ENCODE results near the gene STPG2.
"Not testable (repeated sequence)": the region's sequence is repeated elsewhere in the genome, so short reads cannot be mapped to it uniquely, and the experiment has no call there.

The STPG2 gene

DNA sequence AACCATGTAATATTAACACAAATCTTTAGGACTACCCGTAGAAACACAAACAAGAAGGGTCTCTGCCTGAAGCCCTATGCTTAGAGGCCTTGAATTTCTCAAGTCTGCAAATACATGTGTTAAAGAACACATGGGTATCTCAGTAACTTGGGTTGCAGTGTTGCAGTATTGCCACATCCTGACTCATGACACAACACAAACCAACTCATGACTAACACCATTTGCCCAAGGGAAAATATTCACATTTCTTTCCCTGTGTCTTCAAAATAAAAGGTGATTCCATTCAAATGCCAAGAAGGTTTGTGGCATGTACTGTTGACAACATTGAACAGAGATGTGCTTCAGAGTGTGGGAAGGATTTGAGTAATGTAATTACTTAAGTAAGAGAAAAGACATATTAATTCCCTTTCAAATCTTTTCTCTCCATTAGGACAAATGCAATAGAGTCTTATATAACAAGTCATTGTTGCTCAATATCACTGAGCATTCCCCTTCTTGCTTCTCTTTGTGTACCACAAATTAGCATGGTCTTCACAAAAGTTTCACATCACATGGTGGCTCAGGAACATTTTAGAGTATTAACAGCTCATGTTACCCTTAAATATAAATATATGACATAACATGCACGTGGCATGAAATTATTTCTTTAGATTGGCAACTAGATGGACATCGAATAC, 487.1 kb downstream of the STPG2 start:
- in situ Hi-C loops (cut with HindIII; ENCODE audit: low sequenced_read_pairs): no loop called here

DNA sequence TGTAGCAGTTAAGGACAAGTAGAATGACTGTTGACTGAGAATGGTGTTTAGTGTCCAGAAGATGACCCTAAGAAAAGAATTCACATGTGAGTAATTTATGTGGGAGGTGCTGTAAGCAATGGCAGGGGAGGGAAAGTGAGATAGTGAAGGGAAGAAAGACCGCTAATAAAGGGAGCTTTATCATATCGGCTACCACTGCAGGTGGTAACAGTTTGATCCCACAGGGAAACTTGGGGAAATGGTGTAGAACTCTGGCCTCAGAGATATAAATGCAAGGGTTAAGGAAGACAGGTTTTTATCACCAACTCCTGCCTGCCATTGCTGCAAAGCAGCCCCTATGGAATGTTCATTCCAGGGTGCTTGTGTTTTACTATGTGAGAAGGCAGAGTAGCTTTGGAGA, 489.6 kb downstream of the STPG2 start:
- in situ Hi-C loops (cut with HindIII; ENCODE audit: low sequenced_read_pairs): no loop called here

DNA sequence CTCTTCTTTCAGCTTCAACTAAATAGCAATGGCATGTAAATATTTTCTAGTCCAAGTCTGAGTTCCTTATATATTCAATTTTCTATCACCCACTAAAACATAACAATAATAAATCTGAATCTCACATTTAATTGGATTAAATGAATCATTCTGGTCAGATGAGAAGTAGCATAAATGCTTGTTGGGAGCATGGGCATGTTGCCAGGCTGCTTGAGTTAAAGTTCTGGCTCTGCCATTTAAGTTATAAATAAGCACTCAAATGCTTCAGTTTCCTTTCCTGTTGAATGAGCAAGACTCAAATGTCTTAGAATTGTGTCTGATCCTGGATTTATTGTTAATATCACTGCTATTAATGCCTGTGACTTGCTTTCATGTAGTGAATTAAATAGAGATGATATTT, 496.3 kb downstream of the STPG2 start:
- in situ Hi-C loops (cut with HindIII; ENCODE audit: low sequenced_read_pairs): no loop called here

DNA sequence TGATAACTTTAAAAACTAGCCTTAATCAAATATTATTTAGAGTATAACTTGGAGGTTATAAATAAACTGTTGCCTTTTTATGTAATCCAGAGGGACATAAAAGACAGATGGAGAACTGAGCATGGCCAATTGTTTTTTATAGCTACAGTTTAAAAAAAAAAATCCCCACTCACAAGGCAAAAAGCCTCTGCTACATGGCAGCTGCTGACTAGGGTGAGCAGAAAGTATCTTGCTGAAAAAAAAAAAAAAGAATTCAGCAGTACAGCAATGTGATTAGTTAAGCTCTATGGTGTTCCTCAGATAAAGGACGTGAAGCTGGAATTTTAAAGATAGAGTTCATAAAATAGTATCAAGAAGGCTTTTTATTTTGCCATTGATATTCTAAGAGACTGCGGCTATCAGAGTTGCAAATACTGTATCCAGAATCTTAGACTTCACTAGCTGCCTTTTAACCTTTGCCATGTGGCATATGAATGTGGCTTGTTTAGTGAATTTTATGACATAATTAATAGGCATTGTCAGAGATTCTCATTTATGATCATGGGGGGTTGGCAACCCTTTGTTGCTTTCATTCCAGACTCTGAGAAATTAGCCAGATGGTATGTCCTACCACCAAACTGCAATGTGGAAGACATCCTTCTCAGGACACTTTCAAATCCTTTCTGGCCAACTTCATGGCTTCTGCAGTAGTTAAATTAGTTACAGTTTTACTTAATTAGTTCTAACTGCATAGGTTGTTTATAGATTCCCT, 498.0 kb downstream of the STPG2 start:
- in situ Hi-C loops (cut with HindIII; ENCODE audit: low sequenced_read_pairs): no loop called here

DNA sequence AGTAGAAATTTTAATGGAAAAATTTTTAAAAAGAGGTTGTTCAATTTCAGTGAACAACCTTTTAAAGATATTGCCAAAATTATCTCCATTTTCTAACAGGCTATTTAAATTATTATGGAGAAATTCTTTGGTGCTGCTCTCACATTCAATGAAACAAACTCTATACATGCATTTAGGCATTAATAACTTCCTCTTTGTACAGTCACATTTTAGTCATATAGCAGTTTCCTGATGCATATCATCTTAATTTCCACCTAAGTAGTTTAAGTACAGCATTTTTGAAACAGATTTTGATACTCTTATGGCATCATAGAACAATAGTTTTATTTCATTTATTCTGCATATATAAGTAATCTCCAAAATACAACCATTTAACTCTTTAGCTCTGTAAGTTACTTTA, 500.1 kb downstream of the STPG2 start:
- in situ Hi-C loops (cut with HindIII; ENCODE audit: low sequenced_read_pairs): no loop called here

DNA sequence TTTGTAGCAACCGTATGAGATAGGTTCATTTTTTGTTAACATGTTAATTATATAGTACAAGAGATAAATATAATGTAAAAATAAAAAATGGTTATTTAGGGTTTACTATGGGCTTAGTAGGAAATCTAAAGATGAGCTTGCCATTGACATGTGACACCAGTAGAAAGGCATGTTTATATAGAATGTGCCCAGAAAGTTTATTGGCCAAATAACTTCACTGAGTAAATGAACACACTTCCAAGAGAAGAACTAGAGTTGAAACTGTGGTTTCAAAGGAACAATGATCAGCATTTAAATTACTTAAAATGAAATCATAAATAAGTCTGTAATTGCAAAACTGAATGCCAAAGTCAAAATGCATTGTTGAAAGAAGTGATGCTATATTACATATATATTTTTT, 503.3 kb downstream of the STPG2 start:
- in situ Hi-C loops (cut with HindIII; ENCODE audit: low sequenced_read_pairs): no loop called here

DNA sequence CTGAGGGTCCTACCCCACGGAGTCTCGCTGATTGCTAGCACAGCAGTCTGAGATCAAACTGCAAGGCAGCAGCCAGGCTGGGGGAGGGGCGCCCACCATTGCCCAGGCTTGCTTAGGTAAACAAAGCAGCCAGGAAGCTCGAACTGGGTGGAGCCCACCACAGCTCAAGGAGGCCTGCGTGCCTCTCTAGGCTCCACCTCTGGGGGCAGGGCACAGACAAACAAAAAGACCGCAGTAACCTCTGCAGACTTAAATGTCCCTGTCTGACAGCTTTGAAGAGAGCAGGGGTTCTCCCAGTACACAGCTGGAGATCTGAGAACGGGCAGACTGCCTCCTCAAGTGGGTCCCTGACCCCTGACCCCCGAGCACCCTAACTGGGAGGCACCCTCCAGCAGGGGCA, 509.4 kb downstream of the STPG2 start:
- in situ Hi-C loops (cut with HindIII; ENCODE audit: low sequenced_read_pairs): not testable (repeated sequence)

DNA sequence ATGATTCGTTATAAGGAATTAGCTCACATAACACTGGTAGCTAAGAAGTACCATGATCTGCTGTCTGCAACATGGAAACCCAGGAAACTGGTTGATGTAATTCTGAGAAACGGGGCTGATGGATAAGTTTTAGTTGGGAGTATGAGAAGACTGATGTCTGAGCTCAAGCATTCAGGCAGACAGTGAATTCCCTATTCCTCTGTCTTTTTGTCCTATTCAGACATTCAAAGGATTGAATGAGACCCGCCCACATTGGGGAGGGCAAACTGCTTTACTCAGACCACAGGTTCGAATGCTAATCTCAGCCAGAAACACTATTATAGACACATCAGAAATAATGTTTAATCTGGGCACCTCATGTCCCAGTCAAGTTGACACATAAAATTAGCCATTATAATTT, 515.5 kb downstream of the STPG2 start:
- in situ Hi-C loops (cut with HindIII; ENCODE audit: low sequenced_read_pairs): no loop called here

DNA sequence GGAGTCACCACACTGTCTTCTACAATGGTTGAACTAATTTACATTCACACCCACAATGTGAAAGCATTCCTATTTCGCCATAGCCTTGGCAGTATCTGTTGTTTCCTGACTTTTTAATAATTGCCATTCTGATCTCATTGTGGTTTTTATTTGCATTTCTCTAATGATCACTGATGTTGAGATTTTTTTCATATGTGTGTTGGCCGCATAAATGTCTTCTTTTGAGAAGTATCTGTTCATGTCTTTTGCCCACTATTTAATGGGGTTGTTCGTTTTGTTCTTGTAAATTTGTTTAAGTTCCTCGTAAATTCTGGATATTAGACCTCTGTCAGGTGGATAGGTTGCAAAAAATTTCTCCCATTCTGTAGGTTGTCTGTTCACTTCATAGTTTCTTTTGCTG, 519.1 kb downstream of the STPG2 start:
- in situ Hi-C loops (cut with HindIII; ENCODE audit: low sequenced_read_pairs): no loop called here

DNA sequence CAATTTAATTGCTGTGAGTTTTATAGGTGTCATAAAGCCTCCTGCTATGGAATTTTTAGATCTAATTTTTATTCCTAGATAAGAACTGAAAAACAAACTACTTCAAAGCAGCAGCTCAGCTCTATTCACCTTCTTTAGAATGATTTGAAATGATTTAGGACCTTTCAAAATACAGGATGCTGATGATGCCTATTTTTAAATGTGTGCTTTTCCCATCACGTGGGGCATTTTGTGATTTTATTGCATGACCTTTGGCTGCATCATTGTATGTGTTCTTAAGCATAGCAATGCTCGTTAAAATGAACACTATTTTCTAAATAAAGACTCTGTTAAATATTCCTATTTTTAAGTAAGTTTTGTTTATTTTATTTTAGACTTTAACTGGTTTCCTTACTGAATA, 537.3 kb downstream of the STPG2 start:
- in situ Hi-C loops (cut with HindIII; ENCODE audit: low sequenced_read_pairs): no loop called here

DNA sequence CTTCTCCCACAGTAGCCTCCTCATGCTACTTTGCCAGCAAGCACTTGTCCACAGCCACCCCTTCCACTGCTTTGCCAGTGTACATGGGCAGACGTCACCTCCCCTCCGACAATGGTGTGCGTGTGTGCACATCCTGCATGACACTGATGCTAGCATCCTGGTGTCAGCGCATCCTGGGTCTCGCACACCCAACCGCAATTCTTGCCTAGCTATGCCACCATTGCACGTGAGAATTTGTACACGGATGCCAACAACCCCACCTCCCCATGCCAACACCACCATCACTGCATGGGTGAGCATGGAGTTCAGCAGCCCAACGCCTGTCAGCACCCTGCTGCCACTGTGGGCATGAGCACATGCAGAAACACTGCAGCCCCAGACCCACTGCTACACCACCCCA, 550.0 kb downstream of the STPG2 start:
- in situ Hi-C loops (cut with HindIII; ENCODE audit: low sequenced_read_pairs): no loop called here

DNA sequence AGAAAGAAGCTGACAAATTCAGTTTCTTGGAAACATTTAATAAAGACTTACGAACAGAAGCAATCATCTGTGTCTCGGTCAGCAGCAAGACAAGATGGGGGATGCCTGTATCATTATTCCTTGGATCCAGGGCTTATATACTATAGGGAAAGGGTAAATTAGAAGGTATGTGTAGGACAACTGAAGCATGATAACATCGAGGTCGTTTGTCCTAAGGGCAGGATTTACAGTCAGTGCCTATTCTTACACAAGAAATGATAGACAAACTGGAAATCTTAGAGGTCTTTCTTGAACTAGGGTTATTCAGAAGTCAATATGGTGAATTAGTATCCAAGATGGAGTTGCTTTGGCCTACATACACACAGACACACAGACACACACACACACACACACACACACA, 553.0 kb downstream of the STPG2 start:
- in situ Hi-C loops (cut with HindIII; ENCODE audit: low sequenced_read_pairs): no loop called here

DNA sequence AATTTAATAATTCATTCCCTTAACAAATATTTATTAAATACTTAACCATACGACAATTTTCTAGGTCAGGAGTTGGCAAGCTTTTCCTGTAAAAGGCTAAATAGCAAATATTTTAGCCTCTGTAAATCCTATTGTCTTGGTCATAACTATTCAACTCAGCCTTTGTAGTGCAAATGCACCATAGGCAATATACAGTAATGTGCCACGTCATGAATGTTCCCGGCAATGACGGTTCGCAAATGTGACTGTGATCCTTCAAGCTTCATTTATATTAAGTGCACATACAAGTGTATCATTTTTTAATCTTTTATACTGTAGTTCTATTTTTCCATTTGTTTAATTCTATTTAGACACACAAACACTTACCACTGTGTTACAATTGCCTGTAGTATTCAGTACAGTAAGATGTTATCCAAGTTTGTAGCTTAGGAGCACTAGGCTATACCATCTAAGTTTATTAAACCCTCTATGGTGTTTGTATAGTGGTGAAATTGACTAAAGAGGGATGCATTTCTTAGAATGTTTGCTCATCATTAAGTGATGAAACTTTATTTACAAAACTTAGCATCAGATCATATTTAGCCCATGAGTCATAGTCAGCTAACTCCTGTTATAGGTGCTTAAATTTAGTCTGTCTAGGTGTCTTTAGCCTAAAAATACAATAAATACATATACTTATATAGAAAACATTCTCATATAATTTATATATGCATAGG, 553.6 kb downstream of the STPG2 start:
- in situ Hi-C loops (cut with HindIII; ENCODE audit: low sequenced_read_pairs): no loop called here

DNA sequence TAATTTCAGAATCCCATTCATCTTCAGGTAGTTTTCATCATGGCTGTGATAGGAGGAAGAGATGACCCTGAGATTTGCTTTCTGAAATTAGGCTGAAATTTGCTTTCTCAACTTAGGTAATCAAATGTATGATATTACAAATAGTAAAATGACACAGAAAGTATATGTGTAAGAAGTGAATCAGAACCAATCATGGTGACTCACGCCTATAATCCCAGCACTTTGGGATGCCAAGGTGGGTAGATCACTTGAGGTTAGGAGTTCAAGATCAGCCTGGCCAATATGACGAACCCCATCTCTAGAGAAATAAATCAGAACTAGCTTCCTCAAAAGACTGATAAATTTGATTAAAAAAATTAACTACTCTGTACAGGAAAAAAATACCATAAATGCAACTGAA, 555.4 kb downstream of the STPG2 start:
- in situ Hi-C loops (cut with HindIII; ENCODE audit: low sequenced_read_pairs): no loop called here

DNA sequence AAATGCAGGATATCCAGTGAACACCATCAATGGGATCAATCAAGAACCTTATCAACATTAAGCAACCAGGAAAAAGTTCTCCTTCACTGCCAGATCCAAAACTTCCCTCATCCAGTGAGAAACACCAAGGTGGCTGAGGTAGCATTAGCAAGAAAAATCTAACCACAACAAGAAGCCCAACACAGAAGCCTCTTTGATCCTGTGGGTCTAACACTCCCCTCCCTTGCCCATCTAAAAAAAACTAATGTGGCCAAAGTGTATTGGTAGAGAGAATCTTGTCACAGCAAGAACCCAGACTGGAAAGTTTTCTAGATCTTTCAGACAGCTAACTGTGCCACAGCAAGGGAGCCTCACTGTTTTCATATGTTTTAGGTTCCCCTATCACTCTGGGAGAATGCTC, 558.0 kb downstream of the STPG2 start:
- in situ Hi-C loops (cut with HindIII; ENCODE audit: low sequenced_read_pairs): no loop called here

DNA sequence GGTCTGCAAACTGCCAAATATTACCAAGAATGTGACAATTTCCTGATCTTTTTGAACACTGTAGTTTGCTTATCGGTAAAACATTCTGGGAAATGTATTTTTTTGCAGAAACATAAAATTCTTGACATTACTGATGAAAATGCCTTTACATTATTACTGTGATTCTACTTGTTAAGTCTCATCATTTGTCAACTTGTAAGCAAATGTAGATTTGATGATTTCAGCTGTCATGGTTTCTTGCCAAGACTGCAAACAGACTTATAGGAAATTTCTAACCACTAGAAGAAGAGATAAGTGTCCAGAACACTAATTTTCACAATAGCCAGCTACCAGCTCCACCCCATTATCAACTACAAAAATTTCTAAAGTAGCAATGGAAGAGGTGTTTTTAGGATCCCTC, 560.4 kb downstream of the STPG2 start:
- in situ Hi-C loops (cut with HindIII; ENCODE audit: low sequenced_read_pairs): no loop called here

DNA sequence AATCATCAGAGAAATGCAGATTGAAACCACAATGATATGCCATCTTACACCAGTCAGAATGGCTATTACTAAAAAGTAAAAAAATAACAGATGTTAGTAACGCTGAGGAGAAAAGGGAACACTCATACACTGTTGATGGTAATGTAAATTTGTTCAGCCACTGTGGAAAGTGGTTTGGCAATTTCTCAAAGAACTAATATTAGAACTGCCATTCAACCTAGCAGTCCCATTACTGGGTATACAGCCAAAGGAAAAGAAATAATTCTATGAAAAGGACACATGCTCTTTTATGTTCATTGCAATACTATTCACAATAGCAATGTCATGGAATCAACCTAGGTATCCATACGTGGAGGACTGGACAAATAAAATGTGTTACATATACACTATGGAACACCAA, 566.3 kb downstream of the STPG2 start:
- in situ Hi-C loops (cut with HindIII; ENCODE audit: low sequenced_read_pairs): no loop called here

DNA sequence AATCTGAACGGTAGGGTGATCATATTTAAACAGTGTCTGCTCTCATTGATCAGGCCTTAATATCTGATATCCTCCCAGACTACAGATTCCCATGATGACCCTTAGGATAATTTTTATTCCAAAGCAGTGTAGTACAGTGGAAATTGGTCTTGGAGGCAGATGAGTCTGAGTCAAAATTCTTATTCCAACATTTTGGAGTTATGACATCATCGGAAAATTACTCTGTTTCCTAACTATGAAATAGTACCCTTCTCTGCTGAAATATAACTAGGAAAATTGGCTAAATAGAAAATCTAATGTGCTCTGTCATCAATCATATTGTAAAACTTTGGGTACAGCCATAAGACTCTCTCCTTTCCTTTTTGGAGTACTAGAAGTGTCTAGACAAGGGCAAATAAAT, 583.3 kb downstream of the STPG2 start:
- in situ Hi-C loops (cut with HindIII; ENCODE audit: low sequenced_read_pairs): no loop called here

DNA sequence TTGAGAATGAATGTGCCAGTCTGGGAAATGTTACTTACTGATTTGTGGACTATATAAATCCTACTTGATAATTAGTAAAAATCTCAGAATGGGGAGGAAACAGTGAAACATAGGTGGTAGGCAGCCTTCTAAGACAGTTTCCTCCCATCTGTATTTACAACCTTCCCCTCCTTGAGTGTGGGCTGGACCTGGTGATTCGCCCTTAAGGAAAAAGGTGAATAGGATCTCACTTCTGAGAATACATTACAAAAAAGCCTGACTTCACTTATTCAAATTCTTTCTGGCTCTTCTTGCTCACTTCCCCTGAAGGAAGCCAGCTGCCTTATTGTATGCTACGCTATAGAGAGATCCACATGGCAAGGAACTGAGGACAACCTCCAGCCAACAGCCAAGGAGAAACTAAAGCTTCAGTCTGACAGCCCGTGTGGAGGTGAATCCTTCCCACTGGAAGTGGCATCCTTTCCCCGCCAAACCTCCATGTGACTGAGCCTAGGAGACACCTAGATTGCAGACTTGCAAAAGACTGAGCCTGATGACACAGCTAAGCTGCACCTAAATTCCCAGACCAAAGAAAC, 585.0 kb downstream of the STPG2 start:
- in situ Hi-C loops (cut with HindIII; ENCODE audit: low sequenced_read_pairs): no loop called here

DNA sequence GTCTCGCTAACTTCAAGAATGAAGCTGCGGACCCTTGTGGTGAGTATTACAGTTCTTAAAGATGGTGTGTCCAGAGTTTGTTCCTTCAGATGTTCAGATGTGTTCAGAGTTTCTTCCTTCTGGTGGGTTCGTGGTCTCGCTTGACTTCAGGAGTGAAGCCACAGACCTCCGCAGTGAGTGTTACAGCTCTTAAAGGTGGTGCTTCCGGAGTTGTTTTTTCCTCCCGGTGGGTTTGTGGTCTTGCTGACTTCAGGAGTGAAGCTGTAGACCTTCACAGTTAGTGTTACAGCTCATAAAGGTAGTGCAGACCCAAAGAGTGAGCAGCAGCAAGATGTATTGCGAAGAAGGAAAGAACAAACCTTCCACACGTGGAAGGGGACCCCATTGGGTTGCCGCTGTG, 592.6 kb downstream of the STPG2 start:
- in situ Hi-C loops (cut with HindIII; ENCODE audit: low sequenced_read_pairs): not testable (repeated sequence)

DNA sequence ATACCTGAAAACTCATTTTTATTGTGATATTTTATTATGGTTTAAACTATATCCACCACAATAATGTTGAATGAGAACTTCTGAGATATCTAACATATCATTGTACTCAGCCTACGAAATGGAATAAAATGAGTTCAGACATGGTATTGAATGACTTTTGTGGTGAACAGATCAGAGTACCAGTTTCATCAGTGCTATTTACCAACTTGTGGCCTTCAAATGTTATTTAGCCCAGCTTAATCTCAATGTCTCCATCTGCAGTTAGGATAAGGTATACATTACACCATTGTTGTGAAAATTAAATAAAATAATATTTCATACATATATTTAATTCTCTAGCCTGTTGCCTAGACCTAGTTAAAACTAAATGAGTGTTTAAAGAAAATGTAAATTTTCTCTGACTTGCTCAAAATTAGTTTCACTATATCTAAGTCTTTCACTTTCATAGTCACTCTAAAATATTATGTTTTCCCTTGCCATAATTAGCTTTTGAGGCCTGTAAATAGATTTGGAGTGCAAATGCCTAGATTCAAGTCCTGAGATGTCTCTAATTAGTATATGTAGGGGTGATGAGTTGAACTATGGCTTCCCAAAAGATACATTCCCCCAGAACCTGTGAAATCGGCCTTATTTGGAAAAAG, 594.2 kb downstream of the STPG2 start:
- in situ Hi-C loops (cut with HindIII; ENCODE audit: low sequenced_read_pairs): no loop called here
